ENCODE data around the gene EDIL3. TPM values are rescaled to one million over a fixed set of nuclear protein-coding genes. Genes with fewer than 3 reads are reported as not detected.
"Not testable (repeated sequence)": the region's sequence is repeated elsewhere in the genome, so short reads cannot be mapped to it uniquely, and the experiment has no call there.

Gene EDIL3
- total RNA-seq, 4 donors from 2014 or later: 2.8 to 20.6 (median 10.2) TPM

DNA sequence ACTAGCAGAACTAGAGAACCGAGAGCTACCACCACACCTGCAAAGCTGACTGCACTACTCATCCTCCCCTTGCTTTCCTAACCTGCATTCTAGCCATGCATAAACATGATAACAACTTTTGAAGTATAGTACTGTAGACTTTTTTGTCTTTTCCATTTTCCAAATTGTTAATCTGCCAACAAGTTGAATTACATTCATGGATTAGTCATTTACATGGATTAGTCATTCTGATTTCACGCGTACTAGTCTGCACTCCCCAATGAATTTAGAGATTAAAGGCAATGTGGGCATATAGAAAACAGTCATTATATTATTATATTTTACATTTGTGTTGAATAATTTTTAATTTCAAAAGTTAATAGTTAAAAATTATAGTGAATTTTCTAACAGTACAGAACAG lies 81.4 kb downstream of the EDIL3 start:
- H3K27me3 ChIP-seq: no peaks in the 10 kb centered on the region
- no peaks in the 10 kb centered on the region for H3K36me3 ChIP-seq
- H3K4me1 ChIP-seq: peaks cover 0 to 7% (median 0%) of the 10 kb centered on the region in 3 donors
- no peak for TF ChIP-seq POLR2A (IDR thresholded peaks at IDR 0.05)
- no peaks in the 10 kb centered on the region for H3K9me3 ChIP-seq
- WGBS, 2 donors: 26 to 56% methylated on average over 3 of the region's 3 CpGs
- H3K27ac ChIP-seq: no peak overlapping the region
- intact Hi-C loops (cut with DNase I): no loop called here
- H3K4me3 ChIP-seq: no peak overlapping the region
- DNase-seq: no peak

DNA sequence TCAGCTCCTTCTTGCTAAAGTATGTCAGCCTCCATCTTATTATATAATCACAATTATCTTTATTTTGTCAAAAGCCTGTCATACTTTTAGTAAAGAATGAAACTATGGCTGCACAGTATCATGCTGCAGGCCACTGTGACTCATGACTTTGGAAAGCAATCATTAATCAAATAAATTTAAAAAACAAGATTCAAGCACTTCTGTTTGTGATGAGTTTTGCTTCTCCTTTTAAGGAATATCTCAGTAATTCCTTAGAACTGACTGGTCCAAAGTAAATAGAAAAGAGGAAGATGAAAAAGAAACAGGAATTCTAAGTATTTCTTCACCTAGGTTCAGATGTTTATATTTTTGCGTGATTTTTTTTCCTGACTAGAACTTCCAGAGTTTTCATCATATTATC lies 83.1 kb downstream of the EDIL3 start:
- 24 to 40% methylated on average over 1 of the region's 1 CpG for WGBS, 2 donors
- H3K36me3 ChIP-seq: no peaks in the 10 kb centered on the region
- TF ChIP-seq POLR2A (IDR thresholded peaks at IDR 0.05): no peak
- TF ChIP-seq, protein P1, sequence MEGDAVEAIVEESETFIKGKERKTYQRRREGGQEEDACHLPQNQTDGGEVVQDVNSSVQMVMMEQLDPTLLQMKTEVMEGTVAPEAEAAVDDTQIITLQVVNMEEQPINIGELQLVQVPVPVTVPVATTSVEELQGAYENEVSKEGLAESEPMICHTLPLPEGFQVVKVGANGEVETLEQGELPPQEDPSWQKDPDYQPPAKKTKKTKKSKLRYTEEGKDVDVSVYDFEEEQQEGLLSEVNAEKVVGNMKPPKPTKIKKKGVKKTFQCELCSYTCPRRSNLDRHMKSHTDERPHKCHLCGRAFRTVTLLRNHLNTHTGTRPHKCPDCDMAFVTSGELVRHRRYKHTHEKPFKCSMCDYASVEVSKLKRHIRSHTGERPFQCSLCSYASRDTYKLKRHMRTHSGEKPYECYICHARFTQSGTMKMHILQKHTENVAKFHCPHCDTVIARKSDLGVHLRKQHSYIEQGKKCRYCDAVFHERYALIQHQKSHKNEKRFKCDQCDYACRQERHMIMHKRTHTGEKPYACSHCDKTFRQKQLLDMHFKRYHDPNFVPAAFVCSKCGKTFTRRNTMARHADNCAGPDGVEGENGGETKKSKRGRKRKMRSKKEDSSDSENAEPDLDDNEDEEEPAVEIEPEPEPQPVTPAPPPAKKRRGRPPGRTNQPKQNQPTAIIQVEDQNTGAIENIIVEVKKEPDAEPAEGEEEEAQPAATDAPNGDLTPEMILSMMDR (IDR thresholded peaks at IDR 0.05): no peak
- no peaks in the 10 kb centered on the region for H3K9me3 ChIP-seq
- H3K27ac ChIP-seq: no peak overlapping the region
- H3K4me1 ChIP-seq: peaks cover 0 to 7% (median 0%) of the 10 kb centered on the region in 3 donors
- H3K4me3 ChIP-seq: no peak overlapping the region
- DNase-seq: no peak
- intact Hi-C loops (cut with DNase I): no loop called here
- H3K27me3 ChIP-seq: no peaks in the 10 kb centered on the region

DNA sequence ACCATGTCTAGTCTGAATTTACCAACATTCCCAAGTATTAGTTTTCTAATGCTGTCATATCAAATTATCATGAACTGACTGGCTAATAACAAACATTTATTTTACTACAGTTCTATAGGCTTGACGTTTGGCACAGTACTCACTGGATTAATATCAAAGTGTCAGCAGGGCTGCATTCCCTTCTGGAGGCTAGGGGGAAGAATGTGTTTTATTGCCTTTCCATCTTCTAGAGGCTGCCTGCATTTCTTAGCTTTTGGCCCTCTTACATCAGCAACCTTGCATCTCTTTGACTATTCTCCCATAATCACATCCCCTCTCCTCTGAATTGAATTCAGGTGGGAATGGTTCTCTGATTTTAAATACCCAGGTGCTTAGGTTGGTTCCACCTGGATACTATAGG lies 84.7 kb downstream of the EDIL3 start:
- 35 to 56% methylated on average over 1 of the region's 1 CpG for WGBS, 2 donors
- no peak for TF ChIP-seq POLR2A (IDR thresholded peaks at IDR 0.05)
- TF ChIP-seq, protein P1 (IDR thresholded peaks at IDR 0.05): no peak
- intact Hi-C loops (cut with DNase I): no loop called here
- no peak for DNase-seq
- H3K4me3 ChIP-seq: no peak overlapping the region
- H3K27ac ChIP-seq: no peak overlapping the region
- no peaks in the 10 kb centered on the region for H3K36me3 ChIP-seq
- no peaks in the 10 kb centered on the region for H3K27me3 ChIP-seq
- H3K4me1 ChIP-seq: peaks cover 0 to 7% (median 0%) of the 10 kb centered on the region in 3 donors
- no peaks in the 10 kb centered on the region for H3K9me3 ChIP-seq

DNA sequence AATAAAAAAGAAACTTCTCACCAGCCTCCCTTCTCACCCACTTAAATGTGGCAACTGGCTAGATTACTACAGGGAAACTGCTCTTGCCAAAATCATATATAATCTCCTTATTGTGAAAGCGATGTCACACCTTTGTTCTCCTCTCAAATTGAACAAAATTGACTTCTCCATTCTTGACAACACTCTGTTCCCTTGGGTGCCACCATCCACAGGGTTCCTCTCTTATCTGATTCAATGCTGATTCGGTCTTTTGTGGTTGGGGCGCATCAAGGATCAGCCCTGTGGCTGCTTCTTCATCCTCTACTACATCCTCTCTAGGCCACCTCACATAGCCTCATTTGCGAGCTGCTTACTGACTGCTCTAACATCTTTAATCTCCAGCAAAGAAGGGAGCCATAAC lies 86.1 kb downstream of the EDIL3 start:
- Histone ChIP-seq H3K9me3 (no peaks in the 10 kb centered on the region), H3K4me1 (peaks cover 0 to 7% (median 0%) of the 10 kb centered on the region in 3 donors), H3K4me3 (no peak overlapping the region), H3K27ac (no peak overlapping the region), H3K36me3 (no peaks in the 10 kb centered on the region), H3K27me3 (no peaks in the 10 kb centered on the region)
- intact Hi-C loops (cut with DNase I): no loop called here
- no peak for TF ChIP-seq POLR2A (IDR thresholded peaks at IDR 0.05)
- TF ChIP-seq, protein P1 (IDR thresholded peaks at IDR 0.05): no peak
- no peak for DNase-seq
- WGBS, 2 donors: 85 to 95% methylated on average over 3 to 4 of the region's 4 CpGs

DNA sequence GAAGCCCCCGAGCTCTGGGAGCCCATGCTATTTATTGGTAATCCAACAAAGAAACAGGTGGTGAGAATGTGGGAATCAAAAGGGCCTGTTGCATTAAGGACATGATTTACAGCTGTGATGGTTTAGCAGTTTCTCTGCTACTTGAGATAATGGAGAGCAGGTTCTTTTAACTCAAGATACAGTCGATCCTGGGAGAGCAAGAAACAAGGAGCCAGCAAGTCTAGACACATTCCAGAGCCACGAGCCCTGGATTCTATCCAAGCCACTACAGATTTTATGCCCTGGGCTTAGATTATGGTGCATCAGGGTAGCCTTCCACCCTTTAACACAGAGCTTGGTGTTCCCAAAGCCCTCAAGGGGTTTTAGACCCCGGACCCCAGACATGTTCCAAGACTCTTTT lies 87.0 kb downstream of the EDIL3 start:
- intact Hi-C loops (cut with DNase I); H3K27me3 ChIP-seq; H3K4me3 ChIP-seq; H3K9me3 ChIP-seq; H3K27ac ChIP-seq; H3K4me1 ChIP-seq; DNase-seq; H3K36me3 ChIP-seq: not testable (repeated sequence)
- 42 to 53% methylated on average over 4 of the region's 4 CpGs for WGBS, 2 donors

DNA sequence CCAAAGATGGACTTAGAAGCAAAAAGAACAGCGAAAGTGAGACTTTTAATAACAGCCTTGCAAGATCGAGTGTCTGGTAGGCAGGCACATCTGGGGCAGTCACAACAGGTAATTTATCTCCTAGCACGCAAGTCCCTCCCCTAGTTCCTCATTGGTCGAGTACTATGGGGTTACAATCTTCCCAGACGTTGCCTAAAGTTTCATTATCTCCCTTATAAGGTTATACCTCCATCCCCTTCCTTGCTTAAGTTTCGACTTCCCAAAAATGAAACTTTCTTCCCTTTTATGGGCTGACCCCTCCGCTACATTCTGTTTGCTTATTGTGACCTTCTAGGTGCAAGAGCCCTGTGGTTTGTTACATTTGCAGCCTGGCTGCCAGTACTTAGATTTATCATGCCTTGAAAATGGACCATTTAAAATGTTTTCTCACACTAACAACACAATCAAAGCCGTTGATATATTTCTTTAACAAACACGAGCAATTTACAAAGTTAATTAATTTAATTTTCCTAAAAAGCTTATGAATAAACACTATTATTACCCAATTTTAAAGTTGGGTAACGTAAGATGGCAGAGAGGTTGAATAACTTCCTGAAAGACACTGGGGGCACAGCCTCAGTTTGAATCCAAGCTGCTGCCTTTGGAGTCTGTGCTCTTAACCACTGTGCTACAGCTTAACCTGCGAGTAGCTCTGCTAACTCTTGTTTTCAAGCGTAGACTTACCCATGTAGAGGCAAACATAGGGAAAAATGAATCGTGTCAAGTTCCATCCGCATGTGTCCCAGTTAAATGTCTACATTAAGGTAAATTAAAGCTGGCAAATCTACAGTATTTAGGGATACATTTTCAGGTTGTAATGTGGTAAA lies 91.7 kb downstream of the EDIL3 start:
- Histone ChIP-seq H3K36me3 (no peaks in the 10 kb centered on the region), H3K27me3 (no peaks in the 10 kb centered on the region), H3K9me3 (no peaks in the 10 kb centered on the region), H3K4me3 (no peak overlapping the region), H3K4me1 (no peaks in the 10 kb centered on the region), H3K27ac (no peak overlapping the region)
- no peak for DNase-seq
- no peak for TF ChIP-seq POLR2A (IDR thresholded peaks at IDR 0.05)
- TF ChIP-seq, protein P1 (IDR thresholded peaks at IDR 0.05): no peak
- intact Hi-C loops (cut with DNase I): no loop called here
- WGBS, 2 donors: 76 to 77% methylated on average over 14 of the region's 14 CpGs

Measured in esophagus squamous epithelium (tissue), 5 donors.